ENCODE results near the gene WDR36. TPM values are rescaled to one million over a fixed set of nuclear protein-coding genes. Genes with fewer than 3 reads are reported as not detected.

Gene WDR36
- total and polyA plus RNA-seq, 2 experiments from 2014 or later: 18.5 to 56.8 TPM

GRCh38 chr5:111077678-111078077 lies 14.5 kb upstream of the WDR36 start (continued):
- no peak for TF ChIP-seq ETS1 (IDR thresholded peaks at IDR 0.05)
- TF ChIP-seq CTCF (conservative IDR thresholded peaks at IDR 0.05; ENCODE audit: low read depth in 2 of 2): no peak
- TF ChIP-seq JUNB (IDR thresholded peaks at IDR 0.05; ENCODE audit: unreplicated experiment): no peak
- TF ChIP-seq CREB1 (CRISPR knock-in tag; IDR thresholded peaks at IDR 0.05; ENCODE audit: low read depth): no peak
- no peak for TF ChIP-seq ZNF331 (CRISPR knock-in tag; IDR thresholded peaks at IDR 0.05; ENCODE audit: low read depth)
- TF ChIP-seq EZH2phosphoT487 (IDR thresholded peaks at IDR 0.05; ENCODE audit: unreplicated experiment): no peak
- no peak for TF ChIP-seq REST (IDR thresholded peaks at IDR 0.05; ENCODE audit: unreplicated experiment)
- no peak for TF ChIP-seq POLR2AphosphoS5 (IDR thresholded peaks at IDR 0.05; ENCODE audit: low read depth)

- H3K79me2 ChIP-seq (replicated peaks; ENCODE audit: insufficient read depth): no peaks in the 10 kb centered on the region
- no peak for TF ChIP-seq JUNB (IDR thresholded peaks at IDR 0.05; ENCODE audit: unreplicated experiment)
- TF ChIP-seq EZH2phosphoT487 (IDR thresholded peaks at IDR 0.05; ENCODE audit: unreplicated experiment): no peak
- no peak for TF ChIP-seq ZNF331 (CRISPR knock-in tag; IDR thresholded peaks at IDR 0.05; ENCODE audit: low read depth)
- Mint-ChIP-seq H3K27ac (no peak overlapping the region), H3K4me3 (no peak overlapping the region), H3K36me3 (ENCODE audit: low read depth) (no peaks in the 10 kb centered on the region), H3K27me3 (ENCODE audit: insufficient read depth, low read depth, poor library complexity) (peaks cover under 1% of the 10 kb centered on the region), H3K9me3 (no peaks in the 10 kb centered on the region), H3K4me1 (peaks cover 3% of the 10 kb centered on the region; the same call in 2 of the 3 replicates)
- DNase-seq (ENCODE audit: low spot score) (no peak), ATAC-seq (no peak)
- H3K27ac ChIP-seq (ENCODE audit: low read depth): no peak overlapping the region
- H3K9me2 ChIP-seq (ENCODE audit: insufficient read depth): no peaks in the 10 kb centered on the region
- H3K27me3 ChIP-seq (ENCODE audit: insufficient read depth): peaks cover 9% of the 10 kb centered on the region
- no peaks in the 10 kb centered on the region for H4K20me1 ChIP-seq (replicated peaks; ENCODE audit: insufficient read depth)
- peaks cover 4% of the 10 kb centered on the region; the same call in 1 of the 2 replicates for H3K4me1 ChIP-seq (ENCODE audit: insufficient read depth)
- no peak overlapping the region for H3K4me3 ChIP-seq
- no peak overlapping the region for H2AFZ ChIP-seq
- H3F3A ChIP-seq (replicated peaks; ENCODE audit: low read depth): no peaks in the 10 kb centered on the region
- H3K36me3 ChIP-seq (ENCODE audit: insufficient read depth): no peaks in the 10 kb centered on the region
- no peak overlapping the region for H3K4me2 ChIP-seq
Measured at GRCh38 chr5:111079846-111080245, 12.3 kb upstream of the WDR36 start.

Data from GM23338 (cell line).